ENCODE measurements around the gene PI16.

DNA sequence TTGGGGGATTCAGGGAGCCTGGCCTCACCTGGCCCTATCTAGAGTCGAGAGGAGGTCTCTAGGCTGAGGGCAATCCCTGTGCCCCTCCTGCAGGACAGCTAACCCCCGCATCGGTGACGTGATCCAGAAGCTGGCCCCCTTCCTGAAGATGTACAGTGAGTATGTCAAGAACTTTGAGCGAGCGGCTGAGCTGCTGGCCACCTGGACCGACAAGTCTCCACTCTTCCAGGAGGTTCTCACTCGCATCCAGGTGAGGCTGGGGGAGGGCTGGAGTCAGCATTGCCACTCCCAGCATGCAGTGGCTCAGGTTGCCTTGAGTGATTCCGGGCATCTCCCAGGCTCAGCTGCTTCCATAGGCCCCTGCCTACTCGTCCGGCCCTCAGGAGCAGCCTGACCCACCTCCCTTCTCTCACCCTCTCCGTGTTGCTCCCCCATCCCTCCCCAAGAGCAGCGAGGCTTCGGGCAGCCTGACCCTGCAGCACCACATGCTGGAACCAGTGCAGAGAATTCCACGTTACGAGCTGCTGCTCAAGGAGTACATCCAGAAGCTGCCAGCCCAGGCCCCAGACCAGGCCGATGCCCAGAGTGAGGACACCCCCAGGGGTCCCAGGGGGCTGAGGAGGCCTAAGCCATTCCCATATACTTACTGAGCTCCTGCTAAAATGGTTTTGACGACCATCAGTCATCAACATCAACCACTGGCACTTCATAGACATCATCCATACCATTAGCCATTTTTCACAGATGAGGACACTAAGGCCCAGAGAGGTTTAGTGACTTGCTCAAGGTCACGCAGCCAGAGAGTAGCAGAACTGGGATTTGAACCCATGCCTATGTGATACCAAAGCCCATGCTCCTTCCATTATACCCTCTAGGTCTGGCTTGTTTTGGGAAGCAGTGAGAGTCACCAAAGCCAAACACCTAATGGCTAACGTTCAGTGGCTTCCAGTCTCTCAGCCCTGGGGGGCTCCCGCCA lies 59.3 kb downstream of the PI16 start:
- TF ChIP-seq POLR2AphosphoS5 (IDR thresholded peaks at IDR 0.05; ENCODE audit: low read depth, low read length) = no peak
- TF ChIP-seq, protein P1, sequence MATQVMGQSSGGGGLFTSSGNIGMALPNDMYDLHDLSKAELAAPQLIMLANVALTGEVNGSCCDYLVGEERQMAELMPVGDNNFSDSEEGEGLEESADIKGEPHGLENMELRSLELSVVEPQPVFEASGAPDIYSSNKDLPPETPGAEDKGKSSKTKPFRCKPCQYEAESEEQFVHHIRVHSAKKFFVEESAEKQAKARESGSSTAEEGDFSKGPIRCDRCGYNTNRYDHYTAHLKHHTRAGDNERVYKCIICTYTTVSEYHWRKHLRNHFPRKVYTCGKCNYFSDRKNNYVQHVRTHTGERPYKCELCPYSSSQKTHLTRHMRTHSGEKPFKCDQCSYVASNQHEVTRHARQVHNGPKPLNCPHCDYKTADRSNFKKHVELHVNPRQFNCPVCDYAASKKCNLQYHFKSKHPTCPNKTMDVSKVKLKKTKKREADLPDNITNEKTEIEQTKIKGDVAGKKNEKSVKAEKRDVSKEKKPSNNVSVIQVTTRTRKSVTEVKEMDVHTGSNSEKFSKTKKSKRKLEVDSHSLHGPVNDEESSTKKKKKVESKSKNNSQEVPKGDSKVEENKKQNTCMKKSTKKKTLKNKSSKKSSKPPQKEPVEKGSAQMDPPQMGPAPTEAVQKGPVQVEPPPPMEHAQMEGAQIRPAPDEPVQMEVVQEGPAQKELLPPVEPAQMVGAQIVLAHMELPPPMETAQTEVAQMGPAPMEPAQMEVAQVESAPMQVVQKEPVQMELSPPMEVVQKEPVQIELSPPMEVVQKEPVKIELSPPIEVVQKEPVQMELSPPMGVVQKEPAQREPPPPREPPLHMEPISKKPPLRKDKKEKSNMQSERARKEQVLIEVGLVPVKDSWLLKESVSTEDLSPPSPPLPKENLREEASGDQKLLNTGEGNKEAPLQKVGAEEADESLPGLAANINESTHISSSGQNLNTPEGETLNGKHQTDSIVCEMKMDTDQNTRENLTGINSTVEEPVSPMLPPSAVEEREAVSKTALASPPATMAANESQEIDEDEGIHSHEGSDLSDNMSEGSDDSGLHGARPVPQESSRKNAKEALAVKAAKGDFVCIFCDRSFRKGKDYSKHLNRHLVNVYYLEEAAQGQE (IDR thresholded peaks at IDR 0.05; ENCODE audit: insufficient read depth in 1 of 2, low read depth in 2 of 2, low read length in 2 of 2) = no peak
- no peak for TF ChIP-seq TAF1 (IDR thresholded peaks at IDR 0.05; ENCODE audit: borderline replicate concordance, insufficient read depth, low read length)
- no peak for TF ChIP-seq SIN3A (IDR thresholded peaks at IDR 0.05; ENCODE audit: borderline replicate concordance, insufficient read depth, low read length)
- TF ChIP-seq FOXP2 (optimal IDR thresholded peaks at IDR 0.05; ENCODE audit: borderline replicate concordance, extremely low read depth, extremely low read length, insufficient read depth) = no peak
